ENCODE data around the gene CAPN1.
"Not testable (repeated sequence)": the region's sequence is repeated elsewhere in the genome, so short reads cannot be mapped to it uniquely, and the experiment has no call there.

CAPN1 gene

DNA sequence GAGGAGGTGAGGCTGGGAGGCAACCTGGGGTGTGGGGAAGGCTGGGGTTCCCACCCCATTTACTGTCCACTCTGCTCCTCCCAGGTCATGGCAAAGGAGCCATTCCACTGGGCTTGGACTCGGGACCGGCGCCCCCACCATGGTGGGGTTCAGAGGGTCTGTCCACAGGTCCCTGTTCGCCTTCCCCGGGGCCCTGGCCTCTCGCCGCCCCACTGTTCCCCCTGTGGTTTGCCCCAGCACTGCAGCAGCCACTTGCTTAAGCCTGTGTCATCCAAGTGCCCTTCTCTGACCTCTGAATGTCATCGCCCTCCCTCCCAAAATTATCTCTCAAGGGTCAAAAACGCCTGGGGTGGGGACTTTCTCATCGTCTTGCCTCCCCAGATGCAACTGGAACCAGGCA, 9.1 kb upstream of the CAPN1 start:
- no peaks in the 10 kb centered on the region for H3K36me3 ChIP-seq (replicated peaks)
- H3K27me3 ChIP-seq (replicated peaks): no peaks in the 10 kb centered on the region
- TF ChIP-seq, protein P1, sequence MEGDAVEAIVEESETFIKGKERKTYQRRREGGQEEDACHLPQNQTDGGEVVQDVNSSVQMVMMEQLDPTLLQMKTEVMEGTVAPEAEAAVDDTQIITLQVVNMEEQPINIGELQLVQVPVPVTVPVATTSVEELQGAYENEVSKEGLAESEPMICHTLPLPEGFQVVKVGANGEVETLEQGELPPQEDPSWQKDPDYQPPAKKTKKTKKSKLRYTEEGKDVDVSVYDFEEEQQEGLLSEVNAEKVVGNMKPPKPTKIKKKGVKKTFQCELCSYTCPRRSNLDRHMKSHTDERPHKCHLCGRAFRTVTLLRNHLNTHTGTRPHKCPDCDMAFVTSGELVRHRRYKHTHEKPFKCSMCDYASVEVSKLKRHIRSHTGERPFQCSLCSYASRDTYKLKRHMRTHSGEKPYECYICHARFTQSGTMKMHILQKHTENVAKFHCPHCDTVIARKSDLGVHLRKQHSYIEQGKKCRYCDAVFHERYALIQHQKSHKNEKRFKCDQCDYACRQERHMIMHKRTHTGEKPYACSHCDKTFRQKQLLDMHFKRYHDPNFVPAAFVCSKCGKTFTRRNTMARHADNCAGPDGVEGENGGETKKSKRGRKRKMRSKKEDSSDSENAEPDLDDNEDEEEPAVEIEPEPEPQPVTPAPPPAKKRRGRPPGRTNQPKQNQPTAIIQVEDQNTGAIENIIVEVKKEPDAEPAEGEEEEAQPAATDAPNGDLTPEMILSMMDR (IDR thresholded peaks at IDR 0.05; ENCODE audit: low read depth, low read length, missing control alignments): no peak
- in situ Hi-C loops (cut with HindIII; ENCODE audit: low pct_ligation_motif_present, low sequenced_read_pairs): no loop called here
- no peak for DNase-seq
- no peak overlapping the region for H3K4me3 ChIP-seq (ENCODE audit: low read depth, low read length)
- no peak overlapping the region for H3K27ac ChIP-seq

DNA sequence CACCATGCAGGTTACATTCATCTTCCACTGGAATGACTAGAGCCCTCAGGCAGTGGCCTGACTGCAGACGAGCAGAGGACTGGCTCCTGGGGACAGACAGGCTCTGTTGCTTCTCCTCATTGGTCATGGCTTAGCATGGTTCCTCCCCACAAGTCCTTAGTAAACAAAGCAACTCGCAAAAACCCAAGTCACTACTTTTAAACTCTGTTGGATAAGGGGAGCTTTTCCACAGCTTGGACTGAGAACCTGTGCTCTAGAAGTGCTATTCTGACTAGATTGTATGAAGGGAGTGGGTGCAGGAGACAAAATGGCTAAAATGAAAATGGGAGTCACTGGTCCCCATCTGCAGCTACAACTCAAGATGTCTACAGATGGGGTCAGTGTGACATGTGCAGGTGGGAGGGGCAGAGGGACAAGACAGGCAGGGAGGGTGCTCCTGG, 7.1 kb upstream of the CAPN1 start:
- H3K27me3 ChIP-seq (replicated peaks); in situ Hi-C loops (cut with HindIII; ENCODE audit: low pct_ligation_motif_present, low sequenced_read_pairs); H3K36me3 ChIP-seq (replicated peaks); DNase-seq; H3K27ac ChIP-seq; H3K4me3 ChIP-seq (ENCODE audit: low read depth, low read length): not testable (repeated sequence)

DNA sequence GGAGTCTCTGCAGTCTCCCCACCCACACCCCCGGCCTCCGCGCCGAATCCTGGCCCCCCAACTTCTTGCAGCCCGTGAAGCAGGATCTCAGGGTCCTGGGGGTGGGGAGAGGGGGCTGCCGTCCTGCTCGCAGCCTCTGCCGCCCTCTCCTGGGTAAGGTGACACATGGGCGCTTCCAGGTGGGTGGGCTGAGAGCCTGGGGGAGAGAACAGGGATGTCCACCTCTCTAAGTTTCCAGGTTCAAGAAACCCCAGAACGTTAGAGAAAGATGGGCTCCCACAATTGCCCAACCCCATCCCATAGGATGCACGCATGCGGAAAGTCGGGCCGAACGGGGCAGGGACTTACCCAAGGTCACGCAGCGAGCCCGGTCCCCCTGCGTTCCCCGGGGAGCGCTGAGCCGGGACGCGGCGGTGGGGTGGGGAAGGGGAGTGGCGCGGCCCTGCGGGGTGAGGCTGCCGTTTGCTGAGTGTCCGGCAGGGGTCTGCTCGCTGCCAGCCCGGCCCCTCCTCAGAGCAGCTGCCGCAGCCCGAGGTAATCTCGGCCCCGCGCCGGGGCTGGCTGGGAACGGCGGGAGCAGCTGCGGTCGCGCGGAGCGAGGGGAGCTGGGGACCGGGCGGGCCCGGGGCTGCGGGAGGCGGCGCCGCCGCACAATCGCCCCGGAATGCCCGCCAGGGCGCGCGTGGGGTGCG, 705 bp upstream of the CAPN1 start:
- Histone ChIP-seq H3K36me3 (replicated peaks) (peaks cover 14% of the 10 kb centered on the region), H3K4me3 (ENCODE audit: low read depth, low read length) (peak overlapping the region; percentile 85), H3K27me3 (replicated peaks) (no peaks in the 10 kb centered on the region), H3K27ac (peak overlapping the region; percentile 64)
- in situ Hi-C loops (cut with HindIII; ENCODE audit: low pct_ligation_motif_present, low sequenced_read_pairs): no loop called here
- DNase-seq: peak; percentile 47
- TF ChIP-seq, protein P1 (IDR thresholded peaks at IDR 0.05; ENCODE audit: low read depth, low read length, missing control alignments): peak; percentile 57

DNA sequence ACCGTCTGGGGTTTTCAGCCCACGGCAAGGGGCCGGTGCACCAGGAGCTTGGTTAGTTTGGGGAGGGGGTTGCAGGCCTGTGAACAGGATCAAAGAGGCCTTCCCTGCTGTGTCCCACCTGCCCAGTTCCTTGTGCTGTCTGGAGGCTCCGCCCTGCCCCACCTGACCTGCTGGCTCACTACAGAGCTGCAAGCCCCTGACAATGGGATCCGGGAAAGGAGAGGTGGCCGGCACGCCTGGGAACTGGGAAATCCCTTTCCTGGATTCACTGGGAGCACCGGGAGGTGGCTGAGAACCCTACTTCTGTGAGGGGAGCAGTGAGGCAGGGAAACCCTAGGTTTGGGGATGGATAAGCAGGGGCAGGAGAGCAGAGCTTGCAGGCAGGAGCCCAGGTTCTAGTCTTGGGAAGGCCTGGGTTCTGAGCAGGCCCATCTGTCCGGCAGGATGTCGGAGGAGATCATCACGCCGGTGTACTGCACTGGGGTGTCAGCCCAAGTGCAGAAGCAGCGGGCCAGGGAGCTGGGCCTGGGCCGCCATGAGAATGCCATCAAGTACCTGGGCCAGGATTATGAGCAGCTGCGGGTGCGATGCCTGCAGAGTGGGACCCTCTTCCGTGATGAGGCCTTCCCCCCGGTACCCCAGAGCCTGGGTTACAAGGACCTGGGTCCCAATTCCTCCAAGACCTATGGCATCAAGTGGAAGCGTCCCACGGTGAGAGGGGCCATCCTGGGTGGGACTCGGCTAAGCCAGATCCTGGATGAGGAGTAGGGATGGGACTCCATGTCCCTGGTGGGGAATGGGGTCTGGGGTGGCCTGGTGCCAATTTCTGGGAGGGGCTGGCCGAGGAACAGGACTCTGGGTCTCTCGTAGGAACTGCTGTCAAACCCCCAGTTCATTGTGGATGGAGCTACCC, 786 bp downstream of the CAPN1 start:
- peaks cover 29% of the 10 kb centered on the region for H3K36me3 ChIP-seq (replicated peaks)
- no peaks in the 10 kb centered on the region for H3K27me3 ChIP-seq (replicated peaks)
- peak overlapping the region; percentile 67 for H3K27ac ChIP-seq
- no peak for DNase-seq
- TF ChIP-seq, protein P1 (IDR thresholded peaks at IDR 0.05; ENCODE audit: low read depth, low read length, missing control alignments): no peak
- H3K4me3 ChIP-seq (ENCODE audit: low read depth, low read length): peak overlapping the region; percentile 85
- in situ Hi-C loops (cut with HindIII; ENCODE audit: low pct_ligation_motif_present, low sequenced_read_pairs): no loop called here

DNA sequence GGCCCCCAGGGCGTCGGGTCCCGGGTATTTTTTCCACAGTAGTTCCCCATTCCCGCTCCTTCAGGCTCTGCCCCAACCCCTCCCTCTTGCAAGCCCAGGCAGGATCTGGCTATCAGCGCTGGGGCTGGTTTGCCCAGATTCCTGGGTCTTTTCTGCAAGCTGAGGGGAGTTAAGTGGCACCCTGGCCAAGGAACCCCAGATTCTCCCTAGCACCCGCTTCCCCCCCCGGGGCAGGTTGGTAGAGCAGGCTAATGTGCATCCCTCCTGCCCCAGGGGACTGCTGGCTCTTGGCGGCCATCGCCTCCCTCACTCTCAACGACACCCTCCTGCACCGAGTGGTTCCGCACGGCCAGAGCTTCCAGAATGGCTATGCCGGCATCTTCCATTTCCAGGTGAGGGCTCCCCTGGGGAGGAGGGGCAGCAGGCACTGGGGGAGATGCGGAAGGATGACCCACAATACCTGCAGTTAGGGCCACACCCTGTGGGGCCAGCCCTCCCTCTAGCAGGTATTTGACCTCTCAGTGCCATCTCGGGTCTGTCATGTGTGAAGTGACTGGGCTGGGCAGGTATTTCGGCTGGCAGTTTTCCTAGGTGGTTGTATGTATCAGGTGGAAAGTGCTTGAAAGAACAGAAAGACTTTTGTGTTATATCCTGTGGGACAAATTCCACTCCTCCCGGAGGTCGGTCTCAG, 1.6 kb downstream of the CAPN1 start:
- peak overlapping the region; percentile 5 for H3K4me3 ChIP-seq (ENCODE audit: low read depth, low read length)

More for the DNA sequence above, 1.6 kb downstream of the CAPN1 start:
- TF ChIP-seq, protein P1 (IDR thresholded peaks at IDR 0.05; ENCODE audit: low read depth, low read length, missing control alignments): no peak
- H3K27me3 ChIP-seq (replicated peaks): no peaks in the 10 kb centered on the region
- H3K27ac ChIP-seq: no peak overlapping the region
- DNase-seq: no peak
- peaks cover 38% of the 10 kb centered on the region for H3K36me3 ChIP-seq (replicated peaks)
- in situ Hi-C loops (cut with HindIII; ENCODE audit: low pct_ligation_motif_present, low sequenced_read_pairs): no loop called here
